ENCODE results near the gene RTL1.

- no peak for TF ChIP-seq EZH2 (IDR thresholded peaks at IDR 0.05; ENCODE audit: insufficient read depth, poor library complexity, severe bottlenecking)
- no peak for TF ChIP-seq EZH2phosphoT487 (IDR thresholded peaks at IDR 0.05; ENCODE audit: insufficient read depth, low read depth)
Measured at GRCh38 chr14:100851586-100851916, 52.0 kb downstream of the RTL1 start.

All from GM23248 (cell line).